ENCODE data around the gene PLEKHM3. TPM values are rescaled to one million over a fixed set of nuclear protein-coding genes. Genes with fewer than 3 reads are reported as not detected.

PLEKHM3 gene
- total and polyA plus RNA-seq, 2 of the 4 experiments (the other 2 are of a cell fraction), result 2.4 to 11.3 TPM

GRCh38 chr2:208034503-208035140 is 9.3 kb upstream of the PLEKHM3 start:
- Histone ChIP-seq H3K4me2 (ENCODE audit: low read depth, low read length) (no peak overlapping the region), H2AK5ac (ENCODE audit: low read depth, low read length) (no peak overlapping the region), H2BK5ac (ENCODE audit: low read depth, low read length, poor library complexity, severe bottlenecking) (no peak overlapping the region), H3K4me3 (ENCODE audit: insufficient read depth, low read depth, low read length) (no peak overlapping the region), H2BK15ac (ENCODE audit: low read depth, low read length) (no peak overlapping the region), H3K9me3 (ENCODE audit: control insufficient read depth, insufficient read depth, low read length) (no peaks in the 10 kb centered on the region), H3K9me1 (ENCODE audit: insufficient read depth, low read length) (peaks cover 2% of the 10 kb centered on the region; the same call in 1 of the 2 replicates), H3K14ac (replicated peaks; ENCODE audit: low read depth, low read length) (no peak overlapping the region), H3K36me3 (ENCODE audit: control insufficient read depth, insufficient read depth, low read length) (no peaks in the 10 kb centered on the region), H2AK9ac (replicated peaks; ENCODE audit: low read depth, low read length, poor library complexity) (no peak overlapping the region), H4K20me1 (ENCODE audit: insufficient read depth, low read length) (no peaks in the 10 kb centered on the region), H3K4ac (ENCODE audit: low read depth, low read length) (no peak overlapping the region), H3K27ac (ENCODE audit: insufficient read depth, low read length) (no peak overlapping the region), H3K27me3 (ENCODE audit: control insufficient read depth, insufficient read depth, low read length) (no peaks in the 10 kb centered on the region), H3K79me1 (ENCODE audit: low read depth in 1 of 2, low read length in 2 of 2) (no peaks in the 10 kb centered on the region), H4K5ac (ENCODE audit: low read depth, low read length) (no peak overlapping the region), H3K4me1 (ENCODE audit: control insufficient read depth, insufficient read depth, low read length) (peaks cover 2% of the 10 kb centered on the region), H4K91ac (ENCODE audit: insufficient read depth, low read depth, low read length) (no peak overlapping the region), H3K9ac (ENCODE audit: low read depth, low read length) (no peak overlapping the region), H2AFZ (replicated peaks; ENCODE audit: low read length, poor library complexity) (no peak overlapping the region), H4K8ac (ENCODE audit: low read depth in 2 of 2, low read length in 2 of 2) (no peak overlapping the region), H2BK120ac (ENCODE audit: low read depth, low read length) (no peak overlapping the region), H3K18ac (ENCODE audit: low read depth, low read length) (no peak overlapping the region), H3K23ac (ENCODE audit: low read depth, low read length) (no peak overlapping the region), H2BK20ac (ENCODE audit: low read depth, low read length) (no peak overlapping the region), H3K56ac (ENCODE audit: extremely low read depth, insufficient read depth, low read length) (no peak overlapping the region)
- intact Hi-C loops (cut with micrococcal nuclease), result no loop called here
- WGBS, 2 experiments (ENCODE audit: extremely low coverage in 2 of 2, insufficient read length in 1 of 2), result 50% methylated on average over 1 of the region's 4 CpGs; no CpG with 5 or more reads in 1 of the 2 experiments
- POLR2A ChIA-PET (ENCODE audit: unreplicated experiment), result no interaction called here
- in situ Hi-C loops (cut with MboI; ENCODE audit: low sequenced_read_pairs), result loop anchor here (10.0 kb wide), 1 partner anchor 290 kb away; no protein-coding TSS in a partner anchor
- BruUV-seq (replicated peaks), result no TSS peak
- CTCF ChIA-PET, result no interaction called here
- DNase-seq (no peak), ATAC-seq (ENCODE audit: low read depth) (no peak)
- no peak for TF ChIP-seq BHLHE40 (IDR thresholded peaks at IDR 0.05; ENCODE audit: low read depth, low read length)
- TF ChIP-seq FOS (IDR thresholded peaks at IDR 0.05; ENCODE audit: low read depth, low read length), result no peak
- TF ChIP-seq RAD21 (IDR thresholded peaks at IDR 0.05; ENCODE audit: low read length), result no peak
- TF ChIP-seq SMC3 (IDR thresholded peaks at IDR 0.05; ENCODE audit: low read depth, low read length), result no peak
- no peak for TF ChIP-seq MAFK (IDR thresholded peaks at IDR 0.05; ENCODE audit: low read depth, low read length)
- TF ChIP-seq MXI1 (IDR thresholded peaks at IDR 0.05; ENCODE audit: borderline replicate concordance, low read depth, low read length), result no peak
- TF ChIP-seq RFX5 (IDR thresholded peaks at IDR 0.05; ENCODE audit: low read depth, low read length), result no peak
- no peak for TF ChIP-seq POLR2A (IDR thresholded peaks at IDR 0.05; ENCODE audit: low read depth, low read length)
- TF ChIP-seq CTCF (conservative IDR thresholded peaks at IDR 0.05; ENCODE audit: low read depth, low read length), result no peak
- dilution Hi-C loops (cut with HindIII; ENCODE audit: low sequenced_read_pairs, unreplicated experiment), result no loop called here

Measured in IMR-90 (cell line).